CD14-positive monocyte (primary cell): ENCODE data around the gene RIN2. TPM values are rescaled to one million over a fixed set of nuclear protein-coding genes. Genes with fewer than 3 reads are reported as not detected.

ENCODE experiments used
- DNase-seq, 3 donors: peaks; one replicate each; pipeline ENCODE4 v3.0.0-alpha.2; 2011 to 2022
- H2AFZ ChIP-seq: 2 replicates; pipeline ENCODE4 v1.6.0; 2012; ENCODE audit warnings: mild to moderate bottlenecking, low read depth, low read length, inconsistent platforms; ENCODE audit not compliant: insufficient read depth, poor library complexity, severe bottlenecking
- H3K27ac ChIP-seq, 2 donors: 1 replicate in 1 of 2; 2 replicates in 1 of 2; pipeline ENCODE4 v1.5.1; 2012 to 2013; ENCODE audit warnings: low read length in 2 of 2, control low read depth in 1 of 2, inconsistent platforms in 1 of 2, low read depth in 1 of 2, mild to moderate bottlenecking in 1 of 2
- H3K27me3 ChIP-seq, 2 donors: one replicate each; pipeline versions ENCODE4 v1.6.0 to v1.6.1; 2011 to 2013; ENCODE audit warnings: low read length in 2 of 2; ENCODE audit not compliant: control insufficient read depth in 2 of 2, insufficient read depth in 2 of 2
- H3K36me3 ChIP-seq, 2 donors: replicated peaks in 1 of 2; 1 replicate in 1 of 2; 2 replicates in 1 of 2; pipeline versions ENCODE4 v1.5.1 to v1.6.1; 2012 to 2013; ENCODE audit warnings: low read length in 2 of 2, control low read depth in 1 of 2, inconsistent platforms in 1 of 2, mild to moderate bottlenecking in 1 of 2; ENCODE audit not compliant: insufficient read depth in 2 of 2, control insufficient read depth in 1 of 2
- H3K4me1 ChIP-seq, 2 donors: 1 replicate in 1 of 2; 2 replicates in 1 of 2; pipeline versions ENCODE4 v1.5.1 to v1.6.1; 2012 to 2013; ENCODE audit warnings: low read length in 2 of 2, control low read depth in 1 of 2, inconsistent platforms in 1 of 2, mild to moderate bottlenecking in 1 of 2, moderate library complexity in 1 of 2; ENCODE audit not compliant: insufficient read depth in 2 of 2, control insufficient read depth in 1 of 2
- H3K4me2 ChIP-seq: replicated peaks from 2 replicates; pipeline ENCODE3; 2012; ENCODE audit warnings: low read length, moderate library complexity, mild to moderate bottlenecking; ENCODE audit not compliant: poor library complexity, severe bottlenecking; ENCODE audit errors: extremely low read depth
- H3K4me3 ChIP-seq, 3 experiments: fragments of 200-600 bp in 1 of 3; sonication (generic) in 1 of 3; replicated peaks in 1 of 3; 1 replicate in 2 of 3; 2 replicates in 1 of 3; pipeline ENCODE4 v1.5.1; 2011 to 2013; ENCODE audit warnings: low read length in 3 of 3, mild to moderate bottlenecking in 3 of 3, control low read depth in 2 of 3, low read depth in 2 of 3, inconsistent platforms in 1 of 3, moderate library complexity in 1 of 3
- H3K79me2 ChIP-seq: 2 replicates; pipeline ENCODE4 v1.6.0; 2012; ENCODE audit warnings: mild to moderate bottlenecking, control low read depth, inconsistent platforms, low read length, moderate library complexity; ENCODE audit not compliant: insufficient read depth
- H3K9ac ChIP-seq: 2 replicates; pipeline ENCODE4 v1.6.0; 2017; ENCODE audit warnings: low read length, mild to moderate bottlenecking; ENCODE audit not compliant: insufficient read depth, poor library complexity, severe bottlenecking
- H3K9me3 ChIP-seq, 2 donors: replicated peaks in 1 of 2; 1 replicate in 1 of 2; 2 replicates in 1 of 2; pipeline versions ENCODE4 v1.5.1 to v1.6.1; 2012 to 2013; ENCODE audit warnings: low read length in 2 of 2, control low read depth in 1 of 2; ENCODE audit not compliant: control insufficient read depth in 1 of 2, insufficient read depth in 1 of 2
- H4K20me1 ChIP-seq: 2 replicates; pipeline ENCODE4 v1.6.0; 2012; ENCODE audit warnings: mild to moderate bottlenecking, low read length, control low read depth, moderate library complexity; ENCODE audit not compliant: insufficient read depth
- H3K27ac Mint-ChIP-seq, 7 donors: one replicate each; pipeline ENCODE4 v1.8.0; 2020; ENCODE audit warnings: mild to moderate bottlenecking in 7 of 7, mixed read lengths in 7 of 7, moderate library complexity in 6 of 7, inconsistent platforms in 2 of 7
- H3K27me3 Mint-ChIP-seq, 3 donors: one replicate each; pipeline ENCODE4 v1.8.0; 2021 to 2022; ENCODE audit warnings: low read depth in 3 of 3, mild to moderate bottlenecking in 3 of 3, mixed read lengths in 3 of 3, moderate library complexity in 3 of 3, inconsistent platforms in 1 of 3
- H3K36me3 Mint-ChIP-seq, 2 donors: one replicate each; pipeline ENCODE4 v1.8.0; 2020; ENCODE audit warnings: mixed read lengths in 2 of 2, inconsistent platforms in 1 of 2, mild to moderate bottlenecking in 1 of 2
- H3K4me1 Mint-ChIP-seq: one replicate; pipeline ENCODE4 v1.8.0; 2020; ENCODE audit warnings: mild to moderate bottlenecking, mixed read lengths
- H3K4me3 Mint-ChIP-seq, 2 donors: one replicate each; pipeline ENCODE4 v1.8.0; 2020; ENCODE audit warnings: mild to moderate bottlenecking in 2 of 2, mixed read lengths in 2 of 2, moderate library complexity in 1 of 2
- H3K9me3 Mint-ChIP-seq, 7 donors: one replicate each; pipeline ENCODE4 v1.8.0; 2020 to 2022; ENCODE audit warnings: mixed read lengths in 7 of 7, mild to moderate bottlenecking in 6 of 7, moderate library complexity in 6 of 7, inconsistent platforms in 2 of 7
- CTCF ChIP-seq: fragments of 200-600 bp; IDR thresholded peaks from one replicate; pipeline ENCODE4 v1.8.0; 2022; ENCODE audit warnings: antibody characterized with exemption, mild to moderate bottlenecking
- WGBS: methylation state at CpG from one replicate; pipeline ENCODE4 v1.1.5; 2013; ENCODE audit warnings: missing lambda C conversion rate; ENCODE audit not compliant: insufficient coverage; 5-methylcytosine and 5-hydroxymethylcytosine counted together
- intact Hi-C, 2 donors: fragments of 100-400 bp; cut with micrococcal nuclease; formaldehyde crosslinking; loops; one replicate each; pipeline versions ENCODE4 v1.15.0 to v1.15.1; 2023
- polyA plus RNA-seq, 3 donors: library from polyadenylated mRNA; depleted of rRNA in 1 of 3; unstranded in 2 of 3; stranded (reverse) in 1 of 3; fragments of 300-500 nt in 2 of 3; fragments of >200 nt in 1 of 3; fragmentation: Illumina TruSeq in 2 of 3; gene quantifications; 1 replicate in 2 of 3; 2 replicates in 1 of 3; pipeline ENCODE4 v1.2.3, GENCODE V29; 2012 to 2021

RIN2 gene
- polyA plus RNA-seq, 3 donors = 5.6 to 25.4 (median 15.4) TPM

- no peak overlapping the region for H3K4me3 ChIP-seq
- H4K20me1 ChIP-seq = peaks cover 38% of the 10 kb centered on the region
- no peak overlapping the region for H2AFZ ChIP-seq
- H3K9ac ChIP-seq = no peak overlapping the region
- peaks cover 27% of the 10 kb centered on the region for H3K4me1 Mint-ChIP-seq
- H3K27ac ChIP-seq = no peak overlapping the region
- TF ChIP-seq CTCF = no peak
- H3K9me3 Mint-ChIP-seq = no peaks in the 10 kb centered on the region
- no peaks in the 10 kb centered on the region for H3K27me3 ChIP-seq
- H3K36me3 ChIP-seq = peaks cover 3 to 7% of the 10 kb centered on the region in 2 donors
- H3K4me3 Mint-ChIP-seq = no peak overlapping the region
- peak; percentile 15 to 21 (median 19) for DNase-seq
- H3K4me1 ChIP-seq = peaks cover 20% of the 10 kb centered on the region in 2 donors
- no peak overlapping the region for H3K4me2 ChIP-seq
- H3K79me2 ChIP-seq = peaks cover 37% of the 10 kb centered on the region
- intact Hi-C loops = loop anchor here in 1 of 2 donors (5.0 kb wide), 1 partner anchor 37 kb away; no protein-coding TSS in a partner anchor
- H3K27me3 Mint-ChIP-seq = peaks cover 0 to 3% (median 0%) of the 10 kb centered on the region in 3 donors
- 67% methylated on average over 6 of the region's 8 CpGs for WGBS
- H3K27ac Mint-ChIP-seq = no peak overlapping the region
- H3K36me3 Mint-ChIP-seq = peaks cover 24 to 52% of the 10 kb centered on the region in 2 donors
- H3K9me3 ChIP-seq = no peaks in the 10 kb centered on the region
Observed at GRCh38 chr20:19764207-19764606, 6.1 kb downstream of the RIN2 start.

- H3K4me2 ChIP-seq = no peak overlapping the region
- H3K36me3 ChIP-seq = peaks cover 5 to 7% of the 10 kb centered on the region in 2 donors
- H3K27me3 ChIP-seq = no peaks in the 10 kb centered on the region
- Mint-ChIP-seq H3K4me3 (no peak overlapping the region), H3K9me3 (no peaks in the 10 kb centered on the region), H3K4me1 (peaks cover 18% of the 10 kb centered on the region), H3K27ac (peak overlapping the region in 1 of 7 donors; percentile 43), H3K27me3 (peaks cover 0 to 3% (median 0%) of the 10 kb centered on the region in 3 donors), H3K36me3 (peaks cover 28 to 56% of the 10 kb centered on the region in 2 donors)
- intact Hi-C loops = no loop called here
- H3K79me2 ChIP-seq = peaks cover 33% of the 10 kb centered on the region
- no peak for DNase-seq
- no peak overlapping the region for H3K4me3 ChIP-seq
- TF ChIP-seq CTCF = no peak
- no peak overlapping the region for H2AFZ ChIP-seq
- no peaks in the 10 kb centered on the region for H3K9me3 ChIP-seq
- WGBS = 100% methylated on average over 2 of the region's 2 CpGs
- H3K9ac ChIP-seq = no peak overlapping the region
- H3K27ac ChIP-seq = no peak overlapping the region
- peaks cover 9 to 10% of the 10 kb centered on the region in 2 donors for H3K4me1 ChIP-seq
- H4K20me1 ChIP-seq = peaks cover 44% of the 10 kb centered on the region
Observed at GRCh38 chr20:19765266-19765665, 7.2 kb downstream of the RIN2 start.
